DOHH2 (cell line): ENCODE data around the gene SNX30.

Experiments used
- EZH2phosphoT487 ChIP-seq: fragments of 200-600 bp; sonication (generic); IDR thresholded peaks from 2 replicates; pipeline ENCODE4 v1.6.1; 2017; ENCODE audit warnings: borderline replicate concordance, mild to moderate bottlenecking, antibody characterized with exemption, low read length, moderate library complexity, mixed read lengths
- TF ChIP-seq, protein P1 (sequence below): fragments of 200-600 bp; sonication (generic); IDR thresholded peaks from one replicate; pipeline ENCODE4 v1.5.1; 2014; ENCODE audit warnings: antibody characterized with exemption, mild to moderate bottlenecking, low read depth, low read length; ENCODE audit not compliant: poor library complexity, severe bottlenecking

DNA sequence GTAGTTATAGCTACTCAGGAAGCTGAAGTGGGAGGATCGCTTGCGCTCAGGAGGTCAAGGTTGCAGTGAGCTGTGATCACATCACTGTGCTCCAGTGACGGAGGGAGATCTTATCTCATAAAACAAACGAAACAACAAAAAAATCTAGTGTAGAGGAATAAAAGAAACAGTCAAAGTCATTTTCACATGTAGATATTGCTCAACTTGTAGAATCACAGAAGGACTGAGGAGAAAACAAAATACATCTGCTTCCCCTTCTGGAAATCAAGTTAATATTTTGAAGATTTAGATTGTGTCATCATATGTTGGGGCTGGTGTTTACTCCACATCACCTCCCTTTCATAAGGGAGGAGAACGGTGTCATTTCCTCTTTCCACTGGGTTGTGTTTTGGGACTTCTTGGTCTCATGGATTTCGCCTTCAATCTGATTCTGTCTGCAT, 148.3 kb downstream of the SNX30 start:
- TF ChIP-seq, protein P1, sequence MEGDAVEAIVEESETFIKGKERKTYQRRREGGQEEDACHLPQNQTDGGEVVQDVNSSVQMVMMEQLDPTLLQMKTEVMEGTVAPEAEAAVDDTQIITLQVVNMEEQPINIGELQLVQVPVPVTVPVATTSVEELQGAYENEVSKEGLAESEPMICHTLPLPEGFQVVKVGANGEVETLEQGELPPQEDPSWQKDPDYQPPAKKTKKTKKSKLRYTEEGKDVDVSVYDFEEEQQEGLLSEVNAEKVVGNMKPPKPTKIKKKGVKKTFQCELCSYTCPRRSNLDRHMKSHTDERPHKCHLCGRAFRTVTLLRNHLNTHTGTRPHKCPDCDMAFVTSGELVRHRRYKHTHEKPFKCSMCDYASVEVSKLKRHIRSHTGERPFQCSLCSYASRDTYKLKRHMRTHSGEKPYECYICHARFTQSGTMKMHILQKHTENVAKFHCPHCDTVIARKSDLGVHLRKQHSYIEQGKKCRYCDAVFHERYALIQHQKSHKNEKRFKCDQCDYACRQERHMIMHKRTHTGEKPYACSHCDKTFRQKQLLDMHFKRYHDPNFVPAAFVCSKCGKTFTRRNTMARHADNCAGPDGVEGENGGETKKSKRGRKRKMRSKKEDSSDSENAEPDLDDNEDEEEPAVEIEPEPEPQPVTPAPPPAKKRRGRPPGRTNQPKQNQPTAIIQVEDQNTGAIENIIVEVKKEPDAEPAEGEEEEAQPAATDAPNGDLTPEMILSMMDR = no peak
- TF ChIP-seq EZH2phosphoT487 = no peak
